ENCODE results near the gene STARD6. TPM values are rescaled to one million over a fixed set of nuclear protein-coding genes. Genes with fewer than 3 reads are reported as not detected.

Gene STARD6
- total and polyA plus RNA-seq, 10 of the 15 experiments (the other 5 are each of a cell fraction or from before 2014, with no cell fraction given) = 0.10 to 0.84 (median 0.34) TPM; not detected in 3

- TF ChIP-seq CTCF (IDR thresholded peaks at IDR 0.05 in 2 of 3, conservative IDR thresholded peaks at IDR 0.05 in 1 of 3; ENCODE audit: control insufficient read depth in 2 of 3, extremely low read depth in 1 of 3, insufficient read depth in 1 of 3, low read depth in 3 of 3, low read length in 3 of 3) (peak; percentile 63 to 70 (median 65)), CBFB (IDR thresholded peaks at IDR 0.05; ENCODE audit: low read depth) (peak; percentile 37; the same call in 1 of the 2 replicates), POLR2AphosphoS2 (IDR thresholded peaks at IDR 0.05; ENCODE audit: low read depth, low read length) (no peak), TCF12 (IDR thresholded peaks at IDR 0.05; ENCODE audit: low read depth, low read length) (0 out of 2 replicates have a peak, but pooled peaks have one; percentile 24), EP300 (IDR thresholded peaks at IDR 0.05; ENCODE audit: borderline replicate concordance in 1 of 2, control insufficient read depth in 1 of 2, low read depth in 2 of 2, low read length in 2 of 2) (no peak), PKNOX1 (IDR thresholded peaks at IDR 0.05) (0 out of 2 replicates have a peak, but pooled peaks have one; percentile 47), BHLHE40 (IDR thresholded peaks at IDR 0.05; ENCODE audit: borderline replicate concordance in 1 of 2, low read depth in 2 of 2, low read length in 1 of 2) (peak in 1 of 2 experiments; percentile 11; a peak in 1 of 4 replicates), YY1 (IDR thresholded peaks at IDR 0.05; ENCODE audit: low read depth, low read length) (peak; percentile 97), RAD21 (IDR thresholded peaks at IDR 0.05; ENCODE audit: insufficient read depth, low read depth, low read length) (0 out of 2 replicates have a peak, but pooled peaks have one; percentile 20), IRF4 (IDR thresholded peaks at IDR 0.05; ENCODE audit: low read depth, low read length) (0 out of 2 replicates have a peak, but pooled peaks have one; percentile 40), SIN3A (IDR thresholded peaks at IDR 0.05; ENCODE audit: low read depth, low read length) (peak; percentile 96), CHD2 (IDR thresholded peaks at IDR 0.05; ENCODE audit: borderline replicate concordance, low read depth, low read length) (no peak), TAF1 (IDR thresholded peaks at IDR 0.05; ENCODE audit: borderline replicate concordance, low read depth, low read length) (peak; percentile 68), CBX5 (IDR thresholded peaks at IDR 0.05; ENCODE audit: low read depth) (0 out of 2 replicates have a peak, but pooled peaks have one; percentile 61), CBX3 (IDR thresholded peaks at IDR 0.05; ENCODE audit: borderline replicate concordance, low read depth) (no peak), FOXK2 (IDR thresholded peaks at IDR 0.05) (no peak), NKRF (conservative IDR thresholded peaks at IDR 0.05) (peak; percentile 91), BACH1 (IDR thresholded peaks at IDR 0.05; ENCODE audit: borderline replicate concordance) (no peak), MXI1 (IDR thresholded peaks at IDR 0.05; ENCODE audit: low read depth, low read length) (peak; percentile 77), DPF2 (IDR thresholded peaks at IDR 0.05) (0 out of 2 replicates have a peak, but pooled peaks have one; percentile 27), PML (IDR thresholded peaks at IDR 0.05; ENCODE audit: low read length) (peak; percentile 81), MTA3 (IDR thresholded peaks at IDR 0.05; ENCODE audit: borderline replicate concordance, low read length) (no peak), SMAD5 (IDR thresholded peaks at IDR 0.05; ENCODE audit: low read depth) (no peak)
Observed at GRCh38 chr18:54357660-54358494, at the start of gene STARD6, which contains the start of gene C18orf54 (continued).

All from GM12878 (cell line).